H1 (cell line): Measurements from ENCODE around the gene CST8. TPM values are rescaled to one million over a fixed set of nuclear protein-coding genes. Genes with fewer than 3 reads are reported as not detected.

Source experiments
- CTCF ChIA-PET: fragments of 300-600 bp; sonication (Branson Sonifier 250); formaldehyde crosslinking; loops from one replicate; lab custom pipeline; 2021; ENCODE audit not compliant: partially characterized antibody; lab: Charles Lee
- POLR2A ChIA-PET: fragments of 300-600 bp; sonication (Branson Sonifier 250); formaldehyde crosslinking; loops from one replicate; lab custom pipeline; 2021; ENCODE audit warnings: inconsistent platforms; ENCODE audit not compliant: partially characterized antibody; lab: Charles Lee
- DNase-seq, 2 experiments: peaks; one replicate each; pipeline versions ENCODE4 v3.0.0 to v3.0.0-alpha.2; 2010 to 2022; ENCODE audit warnings: low spot score in 2 of 2, low read depth in 1 of 2, mixed read lengths in 1 of 2
- FAIRE-seq: peaks from 2 replicates; lab custom pipeline; 2011; peaks lifted over from hg19 to GRCh38; lab: Jason Lieb, UNC
- H2AFZ ChIP-seq: 2 replicates; pipeline ENCODE4 v1.8.1; 2012; ENCODE audit warnings: low read length, inconsistent platforms
- H2AK5ac ChIP-seq: 2 replicates; pipeline ENCODE4 v1.6.1; 2013; ENCODE audit warnings: low read depth, low read length
- H2BK120ac ChIP-seq: replicated peaks from 2 replicates; pipeline ENCODE3; 2013; ENCODE audit warnings: low read depth, low read length, inconsistent platforms
- H2BK12ac ChIP-seq: 2 replicates; pipeline ENCODE4 v1.6.1; 2013; ENCODE audit warnings: low read depth, low read length
- H2BK15ac ChIP-seq: 2 replicates; pipeline ENCODE4 v1.6.1; 2013; ENCODE audit warnings: low read length
- H2BK20ac ChIP-seq: 2 replicates; pipeline ENCODE4 v1.6.1; 2013; ENCODE audit warnings: low read length
- H2BK5ac ChIP-seq: 2 replicates; pipeline ENCODE4 v1.6.1; 2013; ENCODE audit warnings: low read depth, low read length
- H3K14ac ChIP-seq: 2 replicates; pipeline ENCODE4 v1.6.1; 2013; ENCODE audit warnings: inconsistent platforms; ENCODE audit not compliant: insufficient read length
- H3K18ac ChIP-seq: 2 replicates; pipeline ENCODE4 v1.6.1; 2013; ENCODE audit warnings: low read length; ENCODE audit errors: extremely low read depth
- H3K23ac ChIP-seq: 2 replicates; pipeline ENCODE4 v1.6.1; 2013; ENCODE audit warnings: inconsistent platforms; ENCODE audit not compliant: insufficient read length
- H3K23me2 ChIP-seq: 2 replicates; pipeline ENCODE4 v1.6.1; 2013; ENCODE audit warnings: low read depth, low read length
- H3K27ac ChIP-seq: 2 replicates; pipeline ENCODE4 v1.6.1; 2011; ENCODE audit warnings: low read depth, low read length, inconsistent platforms
- H3K27me3 ChIP-seq, 4 experiments: replicated peaks in 1 of 4; 1 replicate in 1 of 4; 2 replicates in 3 of 4; pipeline versions ENCODE4 v1.6.1 to v1.8.1; 2011 to 2013; ENCODE audit warnings: low read length in 3 of 4, mild to moderate bottlenecking in 3 of 4, inconsistent platforms in 2 of 4, mixed read lengths in 2 of 4, moderate library complexity in 1 of 4; ENCODE audit not compliant: control insufficient read depth in 3 of 4, insufficient read depth in 3 of 4; ENCODE audit errors: extremely low read depth in 1 of 4
- H3K36me3 ChIP-seq, 4 experiments: 2 replicates each; pipeline versions ENCODE4 v1.6.1 to v1.8.1; 2011 to 2013; ENCODE audit warnings: mild to moderate bottlenecking in 4 of 4, low read length in 3 of 4, moderate library complexity in 2 of 4, control low read depth in 1 of 4, inconsistent platforms in 1 of 4; ENCODE audit not compliant: insufficient read depth in 4 of 4, control insufficient read depth in 2 of 4
- H3K4ac ChIP-seq: replicated peaks from 2 replicates; pipeline ENCODE3; 2013; ENCODE audit warnings: low read length, low read depth, mixed read lengths, inconsistent platforms; ENCODE audit not compliant: insufficient read length
- H3K4me1 ChIP-seq, 4 experiments: replicated peaks in 1 of 4; 1 replicate in 1 of 4; 2 replicates in 3 of 4; pipeline versions ENCODE4 v1.6.1 to v1.8.1; 2011 to 2013; ENCODE audit warnings: low read length in 3 of 4, inconsistent platforms in 2 of 4, mixed read lengths in 1 of 4; ENCODE audit not compliant: insufficient read depth in 4 of 4, control insufficient read depth in 3 of 4
- H3K4me2 ChIP-seq, 2 experiments: 2 replicates each; pipeline versions ENCODE4 v1.6.1 to v1.8.1; 2011 to 2013; ENCODE audit warnings: low read depth in 2 of 2, low read length in 2 of 2, control low read depth in 1 of 2, inconsistent platforms in 1 of 2, mild to moderate bottlenecking in 1 of 2; ENCODE audit not compliant: insufficient read depth in 1 of 2
- H3K4me3 ChIP-seq, 4 experiments: fragments of 200-600, 300-600 bp in 1 of 4; sonication (generic), shearing (Covaris generic), sonication (Bioruptor Twin) in 1 of 4; 2 replicates each; pipeline versions ENCODE4 v1.5.1 to v1.8.1; 2011 to 2016; ENCODE audit warnings: low read length in 4 of 4, low read depth in 3 of 4, control low read depth in 2 of 4, inconsistent platforms in 2 of 4, mild to moderate bottlenecking in 2 of 4, mixed read lengths in 1 of 4, moderate library complexity in 1 of 4; ENCODE audit not compliant: insufficient read depth in 2 of 4; ENCODE audit errors: extremely low read depth in 1 of 4
- H3K56ac ChIP-seq: replicated peaks from 2 replicates; pipeline ENCODE3; 2013; ENCODE audit warnings: low read depth, mild to moderate bottlenecking, mixed read lengths, low read length, inconsistent platforms; ENCODE audit not compliant: insufficient read length
- H3K79me1 ChIP-seq: 2 replicates; pipeline ENCODE4 v1.6.1; 2013; ENCODE audit warnings: low read depth, low read length, control low read depth
- H3K79me2 ChIP-seq, 2 experiments: 2 replicates each; pipeline versions ENCODE4 v1.6.1 to v1.8.1; 2012 to 2013; ENCODE audit warnings: low read length in 2 of 2, mild to moderate bottlenecking in 2 of 2, inconsistent platforms in 1 of 2; ENCODE audit not compliant: insufficient read depth in 2 of 2, control insufficient read depth in 1 of 2
- H3K9ac ChIP-seq, 4 experiments: replicated peaks in 1 of 4; 1 replicate in 1 of 4; 2 replicates in 3 of 4; pipeline versions ENCODE4 v1.6.1 to v1.8.1; 2011 to 2013; ENCODE audit warnings: low read depth in 3 of 4, low read length in 3 of 4, control low read depth in 2 of 4, mild to moderate bottlenecking in 2 of 4, moderate library complexity in 2 of 4, inconsistent platforms in 1 of 4; ENCODE audit errors: extremely low read depth in 1 of 4
- H3K9me3 ChIP-seq, 2 experiments: 2 replicates each; pipeline versions ENCODE4 v1.6.1 to v1.8.1; 2012 to 2013; ENCODE audit warnings: mild to moderate bottlenecking in 2 of 2, moderate library complexity in 2 of 2, control low read depth in 1 of 2, inconsistent platforms in 1 of 2, low read depth in 1 of 2, low read length in 1 of 2, mixed read lengths in 1 of 2; ENCODE audit not compliant: insufficient read depth in 2 of 2
- H4K20me1 ChIP-seq, 2 experiments: replicated peaks in 1 of 2; 2 replicates each; pipeline versions ENCODE3 to v1.8.1; 2011 to 2013; ENCODE audit warnings: inconsistent platforms in 2 of 2, low read length in 2 of 2, mild to moderate bottlenecking in 1 of 2; ENCODE audit not compliant: insufficient read depth in 2 of 2, control insufficient read depth in 1 of 2
- H4K5ac ChIP-seq: 2 replicates; pipeline ENCODE4 v1.6.1; 2013; ENCODE audit warnings: low read length, low read depth, mixed read lengths, inconsistent platforms; ENCODE audit not compliant: insufficient read length
- H4K8ac ChIP-seq: 2 replicates; pipeline ENCODE4 v1.8.0; 2013; ENCODE audit warnings: mild to moderate bottlenecking, moderate library complexity, low read length, inconsistent platforms; ENCODE audit not compliant: insufficient read depth; ENCODE audit errors: extremely low read depth
- H4K91ac ChIP-seq: replicated peaks from 2 replicates; pipeline ENCODE3; 2013; ENCODE audit warnings: low read length, mixed read lengths, inconsistent platforms; ENCODE audit not compliant: insufficient read length
- ASH2L ChIP-seq: fragments of 200-600, 300-600 bp; sonication (generic); IDR thresholded peaks from one replicate; pipeline ENCODE4 v1.7.1; 2017; ENCODE audit warnings: low read length
- ATF2 ChIP-seq: IDR thresholded peaks from 2 replicates; pipeline ENCODE4 v1.6.1; 2012; ENCODE audit warnings: low read length, inconsistent platforms
- CHD1 ChIP-seq: IDR thresholded peaks from 2 replicates; pipeline ENCODE4 v1.6.1; 2012; ENCODE audit warnings: low read depth, low read length, improper control_type of control experiment
- CHD2 ChIP-seq: IDR thresholded peaks from 2 replicates; pipeline ENCODE4 v1.6.1; 2012; ENCODE audit warnings: low read length, improper control_type of control experiment
- JUN ChIP-seq: IDR thresholded peaks from 2 replicates; pipeline ENCODE4 v1.6.1; 2011; ENCODE audit warnings: low read depth, mild to moderate bottlenecking, improper control_type of control experiment, low read length
- MAFK ChIP-seq: IDR thresholded peaks from 2 replicates; pipeline ENCODE4 v1.6.1; 2012; ENCODE audit warnings: low read depth, mild to moderate bottlenecking, improper control_type of control experiment, low read length
- MAX ChIP-seq: IDR thresholded peaks from 2 replicates; pipeline ENCODE4 v1.6.1; 2012; ENCODE audit warnings: inconsistent platforms
- PHF8 ChIP-seq: fragments of 200-600 bp; sonication (generic); conservative IDR thresholded peaks from 2 replicates; pipeline ENCODE4 v1.7.1; 2012; ENCODE audit warnings: low read depth, mild to moderate bottlenecking, inconsistent platforms, low read length, moderate library complexity
- RFX5 ChIP-seq: IDR thresholded peaks from 2 replicates; pipeline ENCODE4 v1.6.1; 2011; ENCODE audit warnings: low read depth, low read length, improper control_type of control experiment, borderline replicate concordance
- SIN3A ChIP-seq, 2 experiments: IDR thresholded peaks in 1 of 2; conservative IDR thresholded peaks in 1 of 2; 2 replicates each; pipeline ENCODE4 v1.6.1; 2011 to 2012; ENCODE audit warnings: low read length in 2 of 2, improper control_type of control experiment in 1 of 2, low read depth in 1 of 2, mild to moderate bottlenecking in 1 of 2
- SIX5 ChIP-seq: IDR thresholded peaks from 2 replicates; pipeline ENCODE4 v1.6.1; 2011; ENCODE audit warnings: mild to moderate bottlenecking, low read depth, low read length
- TCF12 ChIP-seq: IDR thresholded peaks from 2 replicates; pipeline ENCODE4 v1.6.1; 2011; ENCODE audit warnings: low read depth, mild to moderate bottlenecking, low read length
- YY1 ChIP-seq: IDR thresholded peaks from 2 replicates; pipeline ENCODE4 v1.6.1; 2011; ENCODE audit warnings: low read depth, mild to moderate bottlenecking, low read length
- polyA plus RNA-seq, 7 experiments: library from polyadenylated mRNA; depleted of rRNA in 3 of 7; stranded (reverse) in 5 of 7; unstranded in 2 of 7; fragments of >200 nt in 5 of 7; fragments of 200-250 nt in 2 of 7; gene quantifications; 1 replicate in 5 of 7; 2 replicates in 1 of 7; 4 replicates in 1 of 7; pipeline versions ENCODE4 v1.2.1 to v1.2.3, GENCODE V29; 2011 to 2013; ENCODE audit warnings: missing spikeins in 2 of 7, mixed read lengths in 2 of 7
- total RNA-seq: library from RNA; stranded (reverse); fragmentation: NEBNext Ultra II Directional; extraction: Animal tissue kit (Norgen Biotek cat#: 25700); gene quantifications from 2 replicates; pipeline ENCODE4 v1.2.1, GENCODE V29; 2021

Gene CST8
- total and polyA plus RNA-seq, 2 of the 8 experiments (the other 6 are each of a cell fraction or from before 2014, with no cell fraction given): not detected

GRCh38 chr20:23492292-23492691, 1.4 kb downstream of the CST8 start:
- no peaks in the 10 kb centered on the region for H4K20me1 ChIP-seq
- no peak overlapping the region for H3K14ac ChIP-seq
- TF ChIP-seq MAFK (no peak), JUN (no peak), ASH2L (no peak), PHF8 (no peak), SIN3A (conservative IDR thresholded peaks at IDR 0.05 in 1 of 2, IDR thresholded peaks at IDR 0.05 in 1 of 2; ENCODE audit: low read depth in 1 of 2, low read length in 2 of 2) (no peak), TCF12 (no peak), ATF2 (no peak), MAX (no peak), YY1 (no peak), SIX5 (no peak), CHD1 (no peak), RFX5 (no peak), CHD2 (no peak)
- TF ChIP-seq, all 59 proteins: peak for 0
- Histone ChIP-seq H4K5ac (no peak overlapping the region), H3K4me2 (no peak overlapping the region), H3K4ac (no peak overlapping the region), H3K18ac (no peak overlapping the region), H3K79me1 (no peaks in the 10 kb centered on the region), H3K23ac (no peak overlapping the region), H2AK5ac (no peak overlapping the region), H2BK5ac (no peak overlapping the region), H2AFZ (peak overlapping the region; percentile 32; the same call in 1 of the 2 replicates), H2BK20ac (no peak overlapping the region), H2BK120ac (no peak overlapping the region), H2BK12ac (no peak overlapping the region; the same call in 1 of the 2 replicates), H3K4me1 (no peaks in the 10 kb centered on the region), H3K79me2 (no peaks in the 10 kb centered on the region), H3K27ac (no peak overlapping the region), H3K23me2 (0 out of 2 replicates have a peak, but pooled peaks cover 2% of the 10 kb centered on the region), H2BK15ac (no peak overlapping the region), H3K9ac (no peak overlapping the region), H3K36me3 (no peaks in the 10 kb centered on the region), H3K9me3 (peaks cover 5 to 9% of the 10 kb centered on the region in 2 experiments; a peak in 3 of 4 replicates), H3K4me3 (no peak overlapping the region), H4K91ac (no peak overlapping the region), H3K56ac (no peak overlapping the region), H3K27me3 (no peaks in the 10 kb centered on the region), H4K8ac (no peak overlapping the region)
- no peak for DNase-seq
- POLR2A ChIA-PET: no interaction called here
- CTCF ChIA-PET: interaction anchor here (1.0 kb wide), 1 partner anchor 95 kb away, joined by 3 read pairs; no protein-coding TSS in a partner anchor
- no peak for FAIRE-seq
